Measurements from ENCODE around the gene MRPL49. TPM values are rescaled to one million over a fixed set of nuclear protein-coding genes. Genes with fewer than 3 reads are reported as not detected.

MRPL49 gene
- polyA plus RNA-seq, result 100 to 1,000 TPM in 2 of 3 donors, 10 to 100 TPM in 1; 98.3 to 113 (median 105) TPM

GRCh38 chr11:65121865-65122696, at the start of gene MRPL49, which contains the start of gene FAU:
TSS of gene MRPL49 (plus strand) at chr11:65122321. CDS start at chr11:65122347, 26 bp downstream.
TSS of gene FAU (minus strand) at chr11:65122134. CDS start at chr11:65121813, 321 bp downstream.
- peak within 1 kb of the TSS; percentile 98 to 100 (median 100) for H3K4me3 Mint-ChIP-seq
- H3K9me3 Mint-ChIP-seq, result no peaks in the 10 kb centered on the region
- H3K4me1 Mint-ChIP-seq, result peaks cover 33 to 59% of the 10 kb centered on the region in 2 donors
- peaks cover 13 to 17% (median 13%) of the 10 kb centered on the region in 3 donors for H3K27me3 Mint-ChIP-seq (ENCODE audit: low read depth in 3 of 3)
- peaks cover 3 to 24% (median 12%) of the 10 kb centered on the region in 3 donors for H3K36me3 Mint-ChIP-seq
- H3K27ac Mint-ChIP-seq, result peak within 1 kb of the TSS; percentile 98 to 100 (median 100)
- peak; percentile 97 to 98 (median 98) for DNase-seq

DNA sequence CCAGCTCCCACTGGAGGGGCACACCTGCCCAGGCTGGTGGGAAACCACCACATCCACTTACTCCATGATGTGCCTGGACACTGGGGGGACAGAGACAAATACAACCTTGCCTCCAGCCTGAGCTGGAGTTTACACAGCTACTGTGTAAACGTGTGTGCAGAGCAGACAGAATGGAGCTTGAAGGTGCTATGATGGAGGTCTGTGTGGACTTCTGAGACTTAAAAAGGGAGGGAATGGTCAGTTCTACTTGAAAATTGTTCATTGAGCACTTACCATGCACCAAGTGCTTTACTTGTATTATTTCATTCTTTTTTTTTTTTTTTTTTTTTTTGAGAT, 49.5 kb upstream of the MRPL49 start:
- Mint-ChIP-seq H3K4me1 (no peaks in the 10 kb centered on the region), H3K9me3 (no peaks in the 10 kb centered on the region), H3K27me3 (ENCODE audit: low read depth in 3 of 3) (peaks cover 0 to 5% (median under 1%) of the 10 kb centered on the region in 3 donors), H3K4me3 (no peak overlapping the region), H3K36me3 (no peaks in the 10 kb centered on the region), H3K27ac (no peak overlapping the region)
- DNase-seq, result no peak

- H3K4me3 Mint-ChIP-seq, result no peak overlapping the region
- DNase-seq, result no peak
- peaks cover 0 to 2% of the 10 kb centered on the region in 2 donors for H3K4me1 Mint-ChIP-seq
- H3K27ac Mint-ChIP-seq, result no peak overlapping the region
- no peaks in the 10 kb centered on the region for H3K36me3 Mint-ChIP-seq
- H3K9me3 Mint-ChIP-seq, result no peaks in the 10 kb centered on the region
- peaks cover 0 to 7% (median 3%) of the 10 kb centered on the region in 3 donors for H3K27me3 Mint-ChIP-seq (ENCODE audit: low read depth in 3 of 3)
These were observed 44.7 kb upstream of the MRPL49 start for GRCh38 chr11:65077451-65077850.

GRCh38 chr11:65078151-65078550, 44.0 kb upstream of the MRPL49 start:
- Mint-ChIP-seq H3K36me3 (no peaks in the 10 kb centered on the region), H3K4me3 (no peak overlapping the region), H3K27ac (peak overlapping the region in 4 of 6 donors; percentile 12 to 69 (median 58)), H3K27me3 (ENCODE audit: low read depth in 3 of 3) (peaks cover 0 to 7% (median 5%) of the 10 kb centered on the region in 3 donors), H3K4me1 (peaks cover 5 to 6% of the 10 kb centered on the region in 2 donors), H3K9me3 (no peaks in the 10 kb centered on the region)
- DNase-seq, result peak; percentile 20 to 36 (median 30)

- no peaks in the 10 kb centered on the region for H3K36me3 Mint-ChIP-seq
- H3K4me3 Mint-ChIP-seq, result no peak overlapping the region
- H3K27me3 Mint-ChIP-seq (ENCODE audit: low read depth in 3 of 3), result peaks cover 7 to 13% (median 10%) of the 10 kb centered on the region in 3 donors
- H3K4me1 Mint-ChIP-seq, result peaks cover 11 to 13% of the 10 kb centered on the region in 2 donors
- no peak for DNase-seq
- H3K9me3 Mint-ChIP-seq, result no peaks in the 10 kb centered on the region
- peak overlapping the region in 1 of 6 donors; percentile 56 for H3K27ac Mint-ChIP-seq
These were observed 43.3 kb upstream of the MRPL49 start for GRCh38 chr11:65078786-65079342.

DNA sequence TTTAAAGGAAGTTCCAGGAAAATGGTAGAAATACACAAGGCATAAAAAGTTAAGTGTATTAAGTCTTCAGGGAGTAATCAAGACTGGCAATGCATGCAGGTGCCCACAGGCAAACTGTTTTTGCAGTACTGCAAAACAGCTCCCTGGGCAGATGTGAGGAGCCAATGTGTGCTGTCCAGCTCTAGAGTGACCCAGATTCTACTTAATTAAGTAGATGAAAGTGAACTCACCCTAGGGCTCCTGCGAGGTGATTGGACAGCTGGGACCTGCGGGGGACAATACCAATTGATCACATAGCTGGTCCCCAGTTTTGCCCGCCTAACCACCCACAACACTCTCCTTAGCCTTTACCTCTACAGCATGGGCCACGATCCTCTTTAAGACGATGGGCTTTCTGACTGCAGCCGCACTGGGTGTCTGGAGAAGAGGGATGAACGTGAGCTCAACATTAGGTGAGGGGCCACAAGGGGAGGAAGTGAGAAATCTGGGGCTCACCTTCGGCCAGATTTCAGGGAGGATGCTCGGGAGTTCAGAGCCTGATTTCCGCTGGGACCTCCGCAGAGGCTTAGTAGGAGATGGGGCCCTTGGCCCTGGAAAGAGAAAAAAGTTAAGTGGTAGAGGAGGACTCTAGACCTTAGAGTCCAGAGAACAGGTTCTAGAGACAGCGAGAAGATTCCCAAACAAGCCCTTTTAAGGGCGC, 38.8 kb upstream of the MRPL49 start:
- peaks cover 28 to 34% of the 10 kb centered on the region in 2 donors for H3K4me1 Mint-ChIP-seq
- peak overlapping the region; percentile 94 to 98 (median 97) for H3K27ac Mint-ChIP-seq
- H3K36me3 Mint-ChIP-seq, result peaks cover 0 to 10% (median 5%) of the 10 kb centered on the region in 3 donors
- no peaks in the 10 kb centered on the region for H3K9me3 Mint-ChIP-seq
- H3K4me3 Mint-ChIP-seq, result peak overlapping the region; percentile 89 to 95 (median 93)
- DNase-seq, result no peak
- peaks cover 13 to 14% (median 13%) of the 10 kb centered on the region in 3 donors for H3K27me3 Mint-ChIP-seq (ENCODE audit: low read depth in 3 of 3)

GRCh38 chr11:65083834-65084597, 38.1 kb upstream of the MRPL49 start, which contains the start of the genes CDCA5 and ZFPL1:
TSS of gene CDCA5 (minus strand) at chr11:65084040. CDS start at chr11:65083978, 62 bp downstream.
TSS of gene ZFPL1 (plus strand) at chr11:65084222. CDS start at chr11:65084699, 477 bp downstream.
- Mint-ChIP-seq H3K36me3 (peaks cover 3 to 17% (median 10%) of the 10 kb centered on the region in 3 donors), H3K4me3 (peak within 1 kb of the TSS; percentile 89 to 95 (median 93)), H3K27ac (peak within 1 kb of the TSS; percentile 94 to 98 (median 97)), H3K27me3 (ENCODE audit: low read depth in 3 of 3) (peaks cover 13 to 15% (median 13%) of the 10 kb centered on the region in 3 donors), H3K4me1 (peaks cover 28 to 34% of the 10 kb centered on the region in 2 donors), H3K9me3 (no peaks in the 10 kb centered on the region)
- peak; percentile 96 to 97 (median 97) for DNase-seq

GRCh38 chr11:65084598-65085375, 37.3 kb upstream of the MRPL49 start:
- H3K36me3 Mint-ChIP-seq, result peaks cover 9 to 22% (median 10%) of the 10 kb centered on the region in 3 donors
- H3K4me1 Mint-ChIP-seq, result peaks cover 28 to 34% of the 10 kb centered on the region in 2 donors
- peak overlapping the region; percentile 94 to 98 (median 97) for H3K27ac Mint-ChIP-seq
- peaks cover 13 to 17% (median 14%) of the 10 kb centered on the region in 3 donors for H3K27me3 Mint-ChIP-seq (ENCODE audit: low read depth in 3 of 3)
- peak overlapping the region; percentile 89 to 95 (median 93) for H3K4me3 Mint-ChIP-seq
- H3K9me3 Mint-ChIP-seq, result no peaks in the 10 kb centered on the region
- DNase-seq, result no peak

- DNase-seq, result no peak
- H3K27ac Mint-ChIP-seq, result peak overlapping the region; percentile 94 to 98 (median 97)
- H3K36me3 Mint-ChIP-seq, result peaks cover 9 to 22% (median 10%) of the 10 kb centered on the region in 3 donors
- peaks cover 13 to 17% (median 14%) of the 10 kb centered on the region in 3 donors for H3K27me3 Mint-ChIP-seq (ENCODE audit: low read depth in 3 of 3)
- peaks cover 28 to 34% of the 10 kb centered on the region in 2 donors for H3K4me1 Mint-ChIP-seq
- no peaks in the 10 kb centered on the region for H3K9me3 Mint-ChIP-seq
- peak overlapping the region; percentile 89 to 95 (median 93) for H3K4me3 Mint-ChIP-seq
These were observed 36.7 kb upstream of the MRPL49 start for GRCh38 chr11:65085446-65085845.

- H3K4me3 Mint-ChIP-seq, result no peak overlapping the region
- no peak overlapping the region for H3K27ac Mint-ChIP-seq
- peaks cover 28 to 34% of the 10 kb centered on the region in 2 donors for H3K4me1 Mint-ChIP-seq
- peaks cover 13 to 17% (median 14%) of the 10 kb centered on the region in 3 donors for H3K27me3 Mint-ChIP-seq (ENCODE audit: low read depth in 3 of 3)
- no peaks in the 10 kb centered on the region for H3K9me3 Mint-ChIP-seq
- DNase-seq, result no peak
- H3K36me3 Mint-ChIP-seq, result peaks cover 9 to 22% (median 10%) of the 10 kb centered on the region in 3 donors
These were observed 35.3 kb upstream of the MRPL49 start for GRCh38 chr11:65086809-65087208.

GRCh38 chr11:65087216-65087615, 34.9 kb upstream of the MRPL49 start:
- Mint-ChIP-seq H3K27ac (no peak overlapping the region), H3K9me3 (no peaks in the 10 kb centered on the region), H3K4me3 (no peak overlapping the region), H3K36me3 (peaks cover 9 to 22% (median 10%) of the 10 kb centered on the region in 3 donors), H3K4me1 (peaks cover 28 to 34% of the 10 kb centered on the region in 2 donors), H3K27me3 (ENCODE audit: low read depth in 3 of 3) (peaks cover 13 to 17% (median 14%) of the 10 kb centered on the region in 3 donors)
- no peak for DNase-seq

GRCh38 chr11:65087827-65088226, 34.3 kb upstream of the MRPL49 start:
- H3K27ac Mint-ChIP-seq, result no peak overlapping the region
- peaks cover 9 to 22% (median 10%) of the 10 kb centered on the region in 3 donors for H3K36me3 Mint-ChIP-seq
- H3K4me3 Mint-ChIP-seq, result no peak overlapping the region
- H3K9me3 Mint-ChIP-seq, result no peaks in the 10 kb centered on the region
- DNase-seq, result no peak
- H3K27me3 Mint-ChIP-seq (ENCODE audit: low read depth in 3 of 3), result peaks cover 13 to 17% (median 14%) of the 10 kb centered on the region in 3 donors
- peaks cover 28 to 31% of the 10 kb centered on the region in 2 donors for H3K4me1 Mint-ChIP-seq
